Vagina (tissue), 2 donors: Measurements from ENCODE around the gene NELFB. TPM values are rescaled to one million over a fixed set of nuclear protein-coding genes. Genes with fewer than 3 reads are reported as not detected.

Source experiments
- DNase-seq, 2 donors: peaks; one replicate each; pipeline ENCODE4 v3.0.0-alpha.2; 2017; ENCODE audit errors: extremely low spot score in 2 of 2
- H3K27ac ChIP-seq: fragments of 200-600 bp; sonication (generic); one replicate; pipeline ENCODE4 v1.5.1; 2019
- H3K27me3 ChIP-seq: fragments of 200-600 bp; sonication (generic); one replicate; pipeline ENCODE4 v1.5.1; 2019
- H3K36me3 ChIP-seq, 2 donors: fragments of 200-600 bp; sonication (generic); one replicate each; pipeline ENCODE4 v1.5.1; 2017 to 2019
- H3K4me1 ChIP-seq: fragments of 200-600 bp; sonication (generic); one replicate; pipeline ENCODE4 v1.5.1; 2019
- H3K4me3 ChIP-seq, 2 donors: fragments of 200-600 bp; sonication (generic); 1 replicate in 1 of 2; 2 replicates in 1 of 2; pipeline ENCODE4 v1.5.1; 2016 to 2019
- H3K9me3 ChIP-seq: fragments of 200-600 bp; sonication (generic); one replicate; pipeline ENCODE4 v1.5.1; 2019
- CTCF ChIP-seq, 3 experiments: fragments of 450-650 bp in 2 of 3; fragments of 200-600 bp in 1 of 3; sonication (generic) in 1 of 3; IDR thresholded peaks; one replicate each; pipeline ENCODE4 v1.5.1; 2017 to 2019; ENCODE audit warnings: antibody characterized with exemption in 3 of 3, mild to moderate bottlenecking in 2 of 3, moderate library complexity in 2 of 3
- POLR2A ChIP-seq, 2 donors: fragments of 450-650 bp; IDR thresholded peaks; one replicate each; pipeline ENCODE4 v1.6.1; 2017; ENCODE audit warnings: antibody characterized with exemption in 2 of 2, mild to moderate bottlenecking in 2 of 2, moderate library complexity in 2 of 2
- POLR2AphosphoS5 ChIP-seq, 2 donors: sonication (generic); formaldehyde crosslinking; IDR thresholded peaks; one replicate each; pipeline ENCODE4 v1.9.0; 2017; ENCODE audit warnings: antibody characterized with exemption in 2 of 2, mild to moderate bottlenecking in 2 of 2, low read depth in 1 of 2; ENCODE audit not compliant: insufficient read depth in 1 of 2
- intact Hi-C: fragments of 100-400 bp; cut with DNase I; formaldehyde crosslinking; loops from one replicate; pipeline ENCODE4 v1.15.1; 2023
- total RNA-seq: library from RNA; depleted of rRNA; stranded (reverse); fragments of >200 nt; gene quantifications from one replicate; pipeline ENCODE4 v1.2.3, GENCODE V29; 2016

The NELFB gene
- total RNA-seq, 1 donor from 2014 or later = 44.0 TPM

- no peak for TF ChIP-seq POLR2A (IDR thresholded peaks at IDR 0.05)
- no peak for TF ChIP-seq POLR2AphosphoS5 (IDR thresholded peaks at IDR 0.05; ENCODE audit: insufficient read depth in 1 of 2, low read depth in 1 of 2)
- TF ChIP-seq CTCF (IDR thresholded peaks at IDR 0.05) = no peak
- H3K9me3 ChIP-seq = no peaks in the 10 kb centered on the region
- peaks cover 4% of the 10 kb centered on the region for H3K27me3 ChIP-seq
- no peak overlapping the region for H3K4me3 ChIP-seq
- no peak overlapping the region for H3K27ac ChIP-seq
- peaks cover 23% of the 10 kb centered on the region for H3K4me1 ChIP-seq
- H3K36me3 ChIP-seq = no peaks in the 10 kb centered on the region
- no peak for DNase-seq
- intact Hi-C loops = no loop called here
These were observed 22.6 kb upstream of the NELFB start for GRCh38 chr9:137232510-137232909.

GRCh38 chr9:137233143-137233980 is 21.8 kb upstream of the NELFB start:
- H3K4me3 ChIP-seq = no peak overlapping the region
- peaks cover 24% of the 10 kb centered on the region for H3K4me1 ChIP-seq
- intact Hi-C loops = no loop called here
- H3K36me3 ChIP-seq = no peaks in the 10 kb centered on the region
- no peak for TF ChIP-seq POLR2A (IDR thresholded peaks at IDR 0.05)
- no peak for TF ChIP-seq POLR2AphosphoS5 (IDR thresholded peaks at IDR 0.05; ENCODE audit: insufficient read depth in 1 of 2, low read depth in 1 of 2)
- no peak for TF ChIP-seq CTCF (IDR thresholded peaks at IDR 0.05)
- no peak overlapping the region for H3K27ac ChIP-seq
- no peak for DNase-seq
- peaks cover 4% of the 10 kb centered on the region for H3K27me3 ChIP-seq
- no peaks in the 10 kb centered on the region for H3K9me3 ChIP-seq

GRCh38 chr9:137234055-137234697 is 21.0 kb upstream of the NELFB start:
- Histone ChIP-seq H3K9me3 (no peaks in the 10 kb centered on the region), H3K36me3 (no peaks in the 10 kb centered on the region), H3K4me3 (no peak overlapping the region), H3K27me3 (peaks cover 4% of the 10 kb centered on the region), H3K4me1 (peaks cover 30% of the 10 kb centered on the region), H3K27ac (no peak overlapping the region)
- TF ChIP-seq POLR2A (IDR thresholded peaks at IDR 0.05) = no peak
- no peak for TF ChIP-seq POLR2AphosphoS5 (IDR thresholded peaks at IDR 0.05; ENCODE audit: insufficient read depth in 1 of 2, low read depth in 1 of 2)
- no peak for TF ChIP-seq CTCF (IDR thresholded peaks at IDR 0.05)
- intact Hi-C loops = no loop called here
- no peak for DNase-seq

GRCh38 chr9:137234758-137235423 is 20.2 kb upstream of the NELFB start:
- Histone ChIP-seq H3K27ac (no peak overlapping the region), H3K4me3 (no peak overlapping the region), H3K27me3 (peaks cover 4% of the 10 kb centered on the region), H3K9me3 (no peaks in the 10 kb centered on the region), H3K4me1 (peaks cover 36% of the 10 kb centered on the region), H3K36me3 (no peaks in the 10 kb centered on the region)
- intact Hi-C loops = no loop called here
- TF ChIP-seq CTCF (IDR thresholded peaks at IDR 0.05) (no peak), POLR2AphosphoS5 (IDR thresholded peaks at IDR 0.05; ENCODE audit: insufficient read depth in 1 of 2, low read depth in 1 of 2) (no peak), POLR2A (IDR thresholded peaks at IDR 0.05) (no peak)
- no peak for DNase-seq
